Measurements from ENCODE around the gene AAGAB. TPM values are rescaled to one million over a fixed set of nuclear protein-coding genes. Genes with fewer than 3 reads are reported as not detected.

AAGAB gene
- total RNA-seq, 2 experiments from 2014 or later = 14.2 to 15.6 TPM

- H3K27ac Mint-ChIP-seq = peak overlapping the region; percentile 17
- H3K36me3 Mint-ChIP-seq (ENCODE audit: low read depth) = peaks cover 80% of the 10 kb centered on the region
- Histone ChIP-seq H3K36me3 (ENCODE audit: insufficient read depth, low read length) (peaks cover 91% of the 10 kb centered on the region), H3K4me1 (ENCODE audit: insufficient read depth, low read length) (peaks cover 11% of the 10 kb centered on the region), H3K27me3 (ENCODE audit: control insufficient read depth in 1 of 2, insufficient read depth in 2 of 2, low read length in 2 of 2) (no peaks in the 10 kb centered on the region), H3K4me3 (ENCODE audit: low read length) (no peak overlapping the region), H3K9me3 (ENCODE audit: control insufficient read depth in 1 of 2, insufficient read depth in 1 of 2, low read length in 2 of 2) (peaks cover 0 to 8% of the 10 kb centered on the region in 2 experiments), H3K27ac (ENCODE audit: low read depth in 1 of 2, low read length in 2 of 2) (peak overlapping the region in 1 of 2 donors; percentile 10)
- no peaks in the 10 kb centered on the region for H3K9me3 Mint-ChIP-seq
- ChIA-PET POLR2A (no interaction called here), CTCF (no interaction called here)
- no peaks in the 10 kb centered on the region for H3K27me3 Mint-ChIP-seq
- ATAC-seq (ENCODE audit: poor library complexity) (no peak), DNase-seq (peak in 1 of 14 experiments; percentile 29)
- no peak for TF ChIP-seq CTCF (IDR thresholded peaks at IDR 0.05)
- no peak overlapping the region for H3K4me3 Mint-ChIP-seq
- intact Hi-C loops (cut with DNase I, micrococcal nuclease) = no loop called here
- H3K4me1 Mint-ChIP-seq (ENCODE audit: low read depth) = no peaks in the 10 kb centered on the region
Observed at GRCh38 chr15:67185621-67186225, 68.7 kb downstream of the AAGAB start.

GRCh38 chr15:67185051-67185450 is 69.4 kb downstream of the AAGAB start:
- Histone ChIP-seq H3K36me3 (ENCODE audit: insufficient read depth, low read length) (peaks cover 91% of the 10 kb centered on the region), H3K27ac (ENCODE audit: low read depth in 1 of 2, low read length in 2 of 2) (no peak overlapping the region), H3K4me1 (ENCODE audit: insufficient read depth, low read length) (peaks cover 11% of the 10 kb centered on the region), H3K9me3 (ENCODE audit: control insufficient read depth in 1 of 2, insufficient read depth in 1 of 2, low read length in 2 of 2) (peaks cover 0 to 8% of the 10 kb centered on the region in 2 experiments), H3K4me3 (ENCODE audit: low read length) (no peak overlapping the region), H3K27me3 (ENCODE audit: control insufficient read depth in 1 of 2, insufficient read depth in 2 of 2, low read length in 2 of 2) (no peaks in the 10 kb centered on the region)
- Mint-ChIP-seq H3K36me3 (ENCODE audit: low read depth) (peaks cover 77% of the 10 kb centered on the region), H3K27me3 (no peaks in the 10 kb centered on the region), H3K27ac (no peak overlapping the region), H3K9me3 (no peaks in the 10 kb centered on the region), H3K4me1 (ENCODE audit: low read depth) (no peaks in the 10 kb centered on the region), H3K4me3 (no peak overlapping the region)
- no peak for DNase-seq
- intact Hi-C loops (cut with DNase I, micrococcal nuclease) = no loop called here
- TF ChIP-seq CTCF (IDR thresholded peaks at IDR 0.05) = no peak
- no peak for ATAC-seq (ENCODE audit: poor library complexity)
- CTCF ChIA-PET = no interaction called here
- POLR2A ChIA-PET = no interaction called here

- no peak overlapping the region for H3K27ac ChIP-seq (ENCODE audit: low read depth in 1 of 2, low read length in 2 of 2)
- POLR2A ChIA-PET = no interaction called here
- peaks cover 77% of the 10 kb centered on the region for H3K36me3 Mint-ChIP-seq (ENCODE audit: low read depth)
- CTCF ChIA-PET = no interaction called here
- H3K4me3 ChIP-seq (ENCODE audit: low read length) = no peak overlapping the region
- no peak for TF ChIP-seq CTCF (IDR thresholded peaks at IDR 0.05)
- no peaks in the 10 kb centered on the region for H3K9me3 Mint-ChIP-seq
- DNase-seq = no peak
- no peak overlapping the region for H3K27ac Mint-ChIP-seq
- no peaks in the 10 kb centered on the region for H3K27me3 Mint-ChIP-seq
- no peaks in the 10 kb centered on the region for H3K27me3 ChIP-seq (ENCODE audit: control insufficient read depth in 1 of 2, insufficient read depth in 2 of 2, low read length in 2 of 2)
- intact Hi-C loops (cut with DNase I, micrococcal nuclease) = loop anchor here in 1 of 2 experiments (5.0 kb wide), 1 partner anchor 237 kb away; no protein-coding TSS in a partner anchor
- peaks cover 11% of the 10 kb centered on the region for H3K4me1 ChIP-seq (ENCODE audit: insufficient read depth, low read length)
- peaks cover 0 to 3% of the 10 kb centered on the region in 2 experiments for H3K9me3 ChIP-seq (ENCODE audit: control insufficient read depth in 1 of 2, insufficient read depth in 1 of 2, low read length in 2 of 2)
- no peak overlapping the region for H3K4me3 Mint-ChIP-seq
- ATAC-seq (ENCODE audit: poor library complexity) = no peak
- peaks cover 91% of the 10 kb centered on the region for H3K36me3 ChIP-seq (ENCODE audit: insufficient read depth, low read length)
- H3K4me1 Mint-ChIP-seq (ENCODE audit: low read depth) = no peaks in the 10 kb centered on the region
Observed at GRCh38 chr15:67184208-67184925, 70.1 kb downstream of the AAGAB start.

All from CD4-positive, alpha-beta T cell (primary cell).